Trophoblast cell (in vitro differentiated cells and primary cell): Measurements from ENCODE around the gene STRIP2.
A peak's percentile ranks its signal among the peaks of the same experiment; 100 is the strongest.
"Not testable (repeated sequence)": the region's sequence is repeated elsewhere in the genome, so short reads cannot be mapped to it uniquely, and the experiment has no call there.

Source experiments
- DNase-seq, 2 donors: peaks; one replicate each; pipeline ENCODE4 v3.0.0-alpha.2; 2016
- H2AFZ ChIP-seq: 2 replicates; pipeline ENCODE4 v1.6.1; 2013; ENCODE audit warnings: low read length, moderate library complexity, mild to moderate bottlenecking; ENCODE audit not compliant: insufficient read depth, poor library complexity
- H2AK5ac ChIP-seq: 2 replicates; pipeline ENCODE4 v1.6.1; 2013; ENCODE audit warnings: mild to moderate bottlenecking, low read length
- H2BK120ac ChIP-seq: 2 replicates; pipeline ENCODE4 v1.6.1; 2013; ENCODE audit warnings: low read length, mild to moderate bottlenecking, moderate library complexity; ENCODE audit not compliant: insufficient read depth, poor library complexity
- H2BK12ac ChIP-seq: 2 replicates; pipeline ENCODE4 v1.6.1; 2013; ENCODE audit warnings: mild to moderate bottlenecking, low read length, moderate library complexity
- H2BK5ac ChIP-seq: 2 replicates; pipeline ENCODE4 v1.6.1; 2013; ENCODE audit warnings: low read length, low read depth, moderate library complexity, mild to moderate bottlenecking; ENCODE audit not compliant: poor library complexity
- H3K14ac ChIP-seq: 2 replicates; pipeline ENCODE4 v1.6.1; 2013; ENCODE audit warnings: mild to moderate bottlenecking, low read length
- H3K18ac ChIP-seq: 2 replicates; pipeline ENCODE4 v1.6.1; 2013; ENCODE audit warnings: mild to moderate bottlenecking, low read length
- H3K23ac ChIP-seq: 2 replicates; pipeline ENCODE4 v1.6.1; 2013; ENCODE audit warnings: low read length
- H3K27ac ChIP-seq: 2 replicates; pipeline ENCODE4 v1.5.1; 2013; ENCODE audit warnings: low read depth, mild to moderate bottlenecking, inconsistent platforms, low read length, moderate library complexity
- H3K27me3 ChIP-seq: 2 replicates; pipeline ENCODE4 v1.6.1; 2013; ENCODE audit warnings: inconsistent platforms, mild to moderate bottlenecking, low read length, moderate library complexity; ENCODE audit not compliant: insufficient read depth
- H3K36me3 ChIP-seq, 2 experiments: 1 replicate in 1 of 2; 2 replicates in 1 of 2; pipeline ENCODE4 v1.6.1; 2013; ENCODE audit warnings: low read length in 2 of 2, mild to moderate bottlenecking in 2 of 2, moderate library complexity in 1 of 2; ENCODE audit not compliant: insufficient read depth in 2 of 2, control insufficient read depth in 1 of 2
- H3K4ac ChIP-seq: 2 replicates; pipeline ENCODE4 v1.6.1; 2013; ENCODE audit warnings: low read depth, mild to moderate bottlenecking, low read length, moderate library complexity
- H3K4me1 ChIP-seq, 2 experiments: 1 replicate in 1 of 2; 2 replicates in 1 of 2; pipeline ENCODE4 v1.6.1; 2013; ENCODE audit warnings: low read length in 2 of 2, mild to moderate bottlenecking in 2 of 2, moderate library complexity in 1 of 2; ENCODE audit not compliant: insufficient read depth in 2 of 2, control insufficient read depth in 1 of 2
- H3K4me2 ChIP-seq: 2 replicates; pipeline ENCODE4 v1.6.1; 2013; ENCODE audit warnings: inconsistent platforms, mild to moderate bottlenecking, low read length, moderate library complexity
- H3K4me3 ChIP-seq: 2 replicates; pipeline ENCODE4 v1.5.1; 2013; ENCODE audit warnings: mild to moderate bottlenecking, low read depth, low read length, inconsistent platforms
- H3K79me1 ChIP-seq: one replicate; pipeline ENCODE4 v1.6.1; 2013; ENCODE audit warnings: low read length
- H3K79me2 ChIP-seq: 2 replicates; pipeline ENCODE4 v1.6.1; 2013; ENCODE audit warnings: low read length, mild to moderate bottlenecking; ENCODE audit not compliant: control insufficient read depth, insufficient read depth, poor library complexity
- H3K9ac ChIP-seq: 2 replicates; pipeline ENCODE4 v1.6.1; 2013; ENCODE audit warnings: mild to moderate bottlenecking, low read length
- H3K9me3 ChIP-seq: 2 replicates; pipeline ENCODE4 v1.6.1; 2013; ENCODE audit warnings: low read depth, mild to moderate bottlenecking, control low read depth, inconsistent platforms, low read length; ENCODE audit not compliant: insufficient read depth
- H4K12ac ChIP-seq: 2 replicates; pipeline ENCODE4 v1.6.1; 2013; ENCODE audit warnings: low read depth, mild to moderate bottlenecking, low read length, moderate library complexity
- H4K8ac ChIP-seq: 2 replicates; pipeline ENCODE4 v1.6.1; 2013; ENCODE audit warnings: low read depth, mild to moderate bottlenecking, low read length, moderate library complexity
- H4K91ac ChIP-seq: one replicate; pipeline ENCODE4 v1.6.1; 2013; ENCODE audit warnings: low read depth, mild to moderate bottlenecking, low read length, moderate library complexity
- WGBS: extraction: QIAGEN DNeasy Blood & Tissue Kit; methylation state at CpG from one replicate; pipeline ENCODE4 v1.1.7; 2013; ENCODE audit warnings: missing lambda C conversion rate; ENCODE audit not compliant: insufficient read length, insufficient coverage; ENCODE audit errors: extremely low coverage; 5-methylcytosine and 5-hydroxymethylcytosine counted together

Gene STRIP2

DNA sequence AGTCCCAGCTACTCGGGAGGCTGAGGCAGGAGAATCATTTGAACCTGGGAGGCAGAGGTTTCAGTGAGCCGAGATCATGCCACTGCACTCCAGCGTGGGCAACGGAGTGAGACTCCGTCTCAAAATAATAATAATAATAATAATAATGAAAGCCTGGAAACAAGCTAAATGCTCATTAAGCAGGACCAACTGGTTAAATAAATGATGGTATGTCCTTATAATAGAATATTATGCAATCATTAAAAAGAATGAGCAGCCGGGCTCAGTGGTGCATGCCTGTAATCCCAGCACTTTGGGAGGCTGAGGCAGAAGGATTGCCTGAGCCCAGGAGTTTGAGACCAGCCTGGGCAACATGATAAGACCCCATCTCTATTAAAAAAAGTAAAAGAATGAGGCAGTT is 47.1 kb downstream of the STRIP2 start:
- not testable (repeated sequence) for H3K4ac ChIP-seq, H2BK120ac ChIP-seq, H3K9ac ChIP-seq, H3K36me3 ChIP-seq, H3K27ac ChIP-seq, H3K23ac ChIP-seq, DNase-seq, H3K14ac ChIP-seq, H3K79me1 ChIP-seq, H3K18ac ChIP-seq, H3K9me3 ChIP-seq, H2BK12ac ChIP-seq, H4K12ac ChIP-seq, H2BK5ac ChIP-seq, H4K91ac ChIP-seq, H3K4me2 ChIP-seq, H3K4me3 ChIP-seq, H3K79me2 ChIP-seq, H4K8ac ChIP-seq, H2AFZ ChIP-seq, H2AK5ac ChIP-seq, H3K4me1 ChIP-seq, H3K27me3 ChIP-seq
- WGBS, result no CpG with 5 or more reads among the region's 6 CpGs

- Histone ChIP-seq H3K27ac (no peak overlapping the region), H3K79me2 (no peaks in the 10 kb centered on the region), H3K4me1 (peaks cover 4 to 5% of the 10 kb centered on the region in 2 experiments), H3K27me3 (no peaks in the 10 kb centered on the region), H4K8ac (no peak overlapping the region), H3K4ac (no peak overlapping the region), H4K91ac (no peak overlapping the region), H3K18ac (no peak overlapping the region), H3K23ac (no peak overlapping the region), H2BK5ac (no peak overlapping the region), H4K12ac (no peak overlapping the region), H3K14ac (no peak overlapping the region), H2BK12ac (no peak overlapping the region), H2BK120ac (no peak overlapping the region), H3K9me3 (no peaks in the 10 kb centered on the region), H3K79me1 (no peaks in the 10 kb centered on the region), H3K4me2 (no peak overlapping the region), H2AK5ac (no peak overlapping the region), H3K9ac (no peak overlapping the region), H3K4me3 (no peak overlapping the region), H2AFZ (no peak overlapping the region), H3K36me3 (no peaks in the 10 kb centered on the region)
- peak; percentile 83 to 84 for DNase-seq
- WGBS, result no CpG with 5 or more reads among the region's 8 CpGs
Observed at GRCh38 chr7:129482781-129483180, 48.5 kb downstream of the STRIP2 start.

DNA sequence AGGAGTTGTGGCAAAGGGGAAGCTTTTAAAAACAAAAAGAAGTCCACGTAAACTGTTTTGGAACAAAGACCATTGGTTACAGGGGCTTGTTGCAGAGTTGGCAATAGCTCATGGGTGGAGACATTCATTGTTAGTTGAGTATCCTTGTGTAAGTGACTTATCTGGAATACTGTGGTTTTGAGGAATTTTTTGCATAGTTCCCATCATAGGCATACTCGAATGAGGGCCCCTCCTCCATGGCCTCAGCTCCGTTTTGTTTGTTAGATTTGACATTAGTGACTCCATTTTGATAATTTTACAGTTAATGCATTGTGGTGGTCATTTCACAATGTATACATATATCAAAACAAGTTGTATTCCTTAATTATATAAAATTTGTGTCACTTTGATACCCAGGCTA is 55.3 kb downstream of the STRIP2 start:
- no peak overlapping the region for H3K14ac ChIP-seq
- no peak overlapping the region for H3K27ac ChIP-seq
- H2BK5ac ChIP-seq, result no peak overlapping the region
- H3K18ac ChIP-seq, result no peak overlapping the region
- no peak overlapping the region for H3K4me3 ChIP-seq
- H3K4ac ChIP-seq, result no peak overlapping the region
- H3K9ac ChIP-seq, result no peak overlapping the region
- no peak overlapping the region for H4K12ac ChIP-seq
- H3K79me1 ChIP-seq, result no peaks in the 10 kb centered on the region
- H3K4me2 ChIP-seq, result no peak overlapping the region
- no CpG with 5 or more reads among the region's 3 CpGs for WGBS
- no peak overlapping the region for H4K91ac ChIP-seq
- H2AK5ac ChIP-seq, result no peak overlapping the region
- no peak overlapping the region for H2AFZ ChIP-seq
- H2BK120ac ChIP-seq, result no peak overlapping the region
- H3K27me3 ChIP-seq, result no peaks in the 10 kb centered on the region
- H3K23ac ChIP-seq, result no peak overlapping the region
- H2BK12ac ChIP-seq, result no peak overlapping the region
- DNase-seq, result peak in 1 of 2 donors; percentile 47
- H3K9me3 ChIP-seq, result no peaks in the 10 kb centered on the region
- peaks cover 4 to 8% of the 10 kb centered on the region in 2 experiments for H3K4me1 ChIP-seq
- H3K79me2 ChIP-seq, result no peaks in the 10 kb centered on the region
- H3K36me3 ChIP-seq, result no peaks in the 10 kb centered on the region
- H4K8ac ChIP-seq, result no peak overlapping the region

GRCh38 chr7:129492391-129492790 is 58.2 kb downstream of the STRIP2 start:
- no peak overlapping the region for H3K4me3 ChIP-seq
- H3K4me1 ChIP-seq, result peaks cover 6 to 10% of the 10 kb centered on the region in 2 experiments
- H2AK5ac ChIP-seq, result no peak overlapping the region
- H3K9ac ChIP-seq, result no peak overlapping the region
- H3K27ac ChIP-seq, result no peak overlapping the region
- no peak overlapping the region for H3K4ac ChIP-seq
- H2BK5ac ChIP-seq, result no peak overlapping the region
- H3K9me3 ChIP-seq, result no peaks in the 10 kb centered on the region
- H3K23ac ChIP-seq, result no peak overlapping the region
- no peak overlapping the region for H4K91ac ChIP-seq
- H3K36me3 ChIP-seq, result no peaks in the 10 kb centered on the region
- no peaks in the 10 kb centered on the region for H3K27me3 ChIP-seq
- no peak overlapping the region for H2BK12ac ChIP-seq
- no peak for DNase-seq
- H3K18ac ChIP-seq, result no peak overlapping the region
- peaks cover 6% of the 10 kb centered on the region for H3K79me1 ChIP-seq
- no peak overlapping the region for H3K14ac ChIP-seq
- no peaks in the 10 kb centered on the region for H3K79me2 ChIP-seq
- H4K8ac ChIP-seq, result no peak overlapping the region
- no peak overlapping the region for H3K4me2 ChIP-seq
- H2BK120ac ChIP-seq, result no peak overlapping the region
- no peak overlapping the region for H2AFZ ChIP-seq
- no CpG with 5 or more reads among the region's 2 CpGs for WGBS
- no peak overlapping the region for H4K12ac ChIP-seq
